ENCODE results near the gene MRPS30.

- no peak for TF ChIP-seq POLR2A (IDR thresholded peaks at IDR 0.05)
- TF ChIP-seq, protein P1, sequence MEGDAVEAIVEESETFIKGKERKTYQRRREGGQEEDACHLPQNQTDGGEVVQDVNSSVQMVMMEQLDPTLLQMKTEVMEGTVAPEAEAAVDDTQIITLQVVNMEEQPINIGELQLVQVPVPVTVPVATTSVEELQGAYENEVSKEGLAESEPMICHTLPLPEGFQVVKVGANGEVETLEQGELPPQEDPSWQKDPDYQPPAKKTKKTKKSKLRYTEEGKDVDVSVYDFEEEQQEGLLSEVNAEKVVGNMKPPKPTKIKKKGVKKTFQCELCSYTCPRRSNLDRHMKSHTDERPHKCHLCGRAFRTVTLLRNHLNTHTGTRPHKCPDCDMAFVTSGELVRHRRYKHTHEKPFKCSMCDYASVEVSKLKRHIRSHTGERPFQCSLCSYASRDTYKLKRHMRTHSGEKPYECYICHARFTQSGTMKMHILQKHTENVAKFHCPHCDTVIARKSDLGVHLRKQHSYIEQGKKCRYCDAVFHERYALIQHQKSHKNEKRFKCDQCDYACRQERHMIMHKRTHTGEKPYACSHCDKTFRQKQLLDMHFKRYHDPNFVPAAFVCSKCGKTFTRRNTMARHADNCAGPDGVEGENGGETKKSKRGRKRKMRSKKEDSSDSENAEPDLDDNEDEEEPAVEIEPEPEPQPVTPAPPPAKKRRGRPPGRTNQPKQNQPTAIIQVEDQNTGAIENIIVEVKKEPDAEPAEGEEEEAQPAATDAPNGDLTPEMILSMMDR (IDR thresholded peaks at IDR 0.05), result no peak
Measured at GRCh38 chr5:44860267-44860666, 51.5 kb downstream of the MRPS30 start.

Measured in breast epithelium (tissue), 3 donors.